ENCODE measurements around the gene SNAP29.
"Not testable (repeated sequence)": the region's sequence is repeated elsewhere in the genome, so short reads cannot be mapped to it uniquely, and the experiment has no call there.

SNAP29 gene

DNA sequence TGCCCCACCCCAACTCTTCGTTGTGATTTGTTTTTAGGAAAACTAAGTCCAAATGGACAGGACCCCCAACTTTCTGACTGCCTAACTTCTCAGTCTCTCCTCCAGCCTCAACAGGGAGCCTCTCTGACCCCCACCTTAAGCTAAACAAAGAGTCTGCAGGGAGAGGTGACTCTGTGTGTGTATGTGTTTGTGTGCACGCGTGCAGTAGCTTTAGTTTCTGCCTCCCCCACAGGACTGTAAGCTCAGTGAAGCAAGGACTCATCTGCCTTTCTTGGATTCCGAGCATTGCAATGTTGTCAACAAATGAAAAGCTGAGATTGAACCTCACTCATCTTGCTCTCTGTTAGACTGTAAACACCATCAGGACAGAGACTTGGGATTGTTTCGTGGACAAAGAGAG lies 7.9 kb downstream of the SNAP29 start:
- DNase-seq (ENCODE audit: low read depth): no peak

DNA sequence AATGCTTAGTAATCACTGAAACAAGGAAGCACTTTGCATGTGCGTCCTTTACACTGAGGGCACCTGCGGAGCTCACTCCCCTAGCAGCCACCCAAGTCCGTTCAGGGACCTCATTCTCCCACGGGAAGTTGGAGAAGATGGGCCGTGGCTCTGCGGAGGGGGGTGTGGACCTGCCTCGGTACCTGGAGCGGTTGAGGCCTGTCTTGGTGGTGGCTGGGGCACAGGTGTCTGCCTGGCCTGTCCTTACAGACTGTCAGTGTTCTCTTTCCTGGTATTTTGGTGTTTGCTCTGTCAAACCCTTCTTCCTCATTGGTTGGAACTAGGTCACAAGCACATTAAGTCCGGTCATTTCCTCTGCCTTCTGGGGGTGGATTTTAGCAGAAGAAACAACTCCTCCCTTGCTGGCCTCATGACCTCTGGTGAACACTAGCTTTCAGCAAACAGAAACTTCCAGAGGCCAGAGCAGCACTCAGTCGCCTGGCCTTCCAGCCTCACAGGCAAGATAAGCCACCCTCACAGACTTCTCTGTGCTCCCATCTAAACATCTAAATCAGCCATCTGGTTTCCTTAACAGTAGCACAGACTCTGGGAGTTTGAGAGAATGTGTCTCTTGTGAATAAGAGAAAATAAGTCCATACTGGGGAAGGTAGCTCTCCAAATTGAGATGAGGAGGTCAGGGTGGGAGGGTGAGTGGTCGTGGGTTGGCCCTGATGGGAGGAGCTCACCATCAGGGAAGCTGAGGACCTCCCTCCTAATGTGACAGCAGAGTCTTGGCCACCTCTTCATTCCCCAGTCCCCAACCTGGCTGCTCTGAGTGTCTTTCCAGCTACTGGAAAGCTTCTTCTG lies 8.6 kb downstream of the SNAP29 start:
- DNase-seq (ENCODE audit: low read depth): no peak

- DNase-seq (ENCODE audit: low read depth): no peak
These were observed 9.5 kb downstream of the SNAP29 start for GRCh38 chr22:20868025-20868962.

- DNase-seq (ENCODE audit: low read depth): no peak
These were observed 10.4 kb downstream of the SNAP29 start for GRCh38 chr22:20869234-20869633.

- no peak for DNase-seq (ENCODE audit: low read depth)
These were observed 14.4 kb downstream of the SNAP29 start for GRCh38 chr22:20873214-20873613.

- no peak for DNase-seq (ENCODE audit: low read depth)
These were observed 16.5 kb downstream of the SNAP29 start for GRCh38 chr22:20875296-20875695.

- no peak for DNase-seq (ENCODE audit: low read depth)
These were observed 18.9 kb downstream of the SNAP29 start for GRCh38 chr22:20877715-20878114.

DNA sequence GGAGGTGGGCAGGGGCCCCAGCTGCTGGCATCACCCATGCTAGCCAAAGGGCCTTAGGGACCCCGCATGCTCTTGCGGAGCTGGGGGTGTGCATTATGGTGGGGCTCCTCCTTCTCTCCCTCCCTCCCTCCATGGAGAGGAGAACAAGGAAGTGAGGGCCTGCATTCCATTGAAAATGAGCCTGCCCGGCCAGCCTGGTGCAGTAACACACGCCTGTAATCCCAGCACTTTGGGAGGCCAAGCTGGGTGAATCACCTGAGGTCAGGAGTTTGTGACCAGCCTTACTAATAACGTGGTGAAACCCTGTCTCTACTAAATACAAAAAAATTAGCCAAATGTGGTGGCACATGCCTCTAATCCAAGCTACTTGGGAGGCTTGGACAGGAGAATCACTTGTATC lies 22.4 kb downstream of the SNAP29 start:
- DNase-seq (ENCODE audit: low read depth): no peak

DNA sequence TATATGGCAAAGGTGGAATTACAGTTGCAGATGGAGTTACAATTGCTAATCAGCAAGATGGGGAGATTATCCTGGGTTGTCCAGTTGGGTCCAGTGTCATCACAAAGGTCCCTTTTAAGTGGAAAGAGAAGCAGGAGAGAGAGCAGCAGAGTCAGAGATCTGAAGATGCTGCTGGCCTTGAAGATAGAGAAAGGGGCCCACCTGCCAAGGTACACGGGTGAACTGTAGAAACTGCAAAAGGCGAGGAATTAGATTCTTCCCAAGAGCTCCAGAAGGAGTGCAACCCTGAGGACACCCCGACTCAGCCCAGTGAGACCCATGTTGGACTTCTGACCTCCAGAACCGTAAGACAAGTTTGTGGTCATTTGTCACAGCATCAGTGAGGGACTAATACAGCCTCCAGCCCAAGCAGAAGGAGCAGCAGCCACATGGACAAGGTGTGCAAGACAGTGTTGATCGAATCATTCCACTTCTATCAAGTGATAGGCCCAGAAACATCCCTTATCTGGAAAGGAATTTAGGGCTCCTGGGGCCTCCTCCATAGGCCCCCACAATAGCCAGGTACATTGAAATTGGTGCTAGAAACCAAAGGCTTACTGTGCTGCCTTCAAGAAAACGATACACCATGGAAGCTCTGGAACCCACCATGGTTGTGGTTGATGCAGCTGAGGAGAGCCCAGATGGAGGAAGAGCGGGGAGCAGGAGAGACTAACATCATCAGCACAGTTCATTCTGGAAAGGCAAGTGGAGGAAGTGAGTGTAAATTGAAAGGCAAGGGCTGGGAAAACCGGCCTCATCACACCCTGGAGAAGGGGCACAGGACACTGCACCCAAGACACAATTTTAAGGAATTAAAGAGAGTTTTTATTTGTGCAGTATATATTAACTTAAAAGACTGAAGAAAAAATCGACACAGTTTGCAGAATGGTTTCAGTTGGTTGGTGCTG lies 23.3 kb downstream of the SNAP29 start:
- no peak for DNase-seq (ENCODE audit: low read depth)

- DNase-seq (ENCODE audit: low read depth): no peak
These were observed 24.0 kb downstream of the SNAP29 start for GRCh38 chr22:20882855-20883254.

GRCh38 chr22:20884454-20884853 lies 25.6 kb downstream of the SNAP29 start:
- no peak for DNase-seq (ENCODE audit: low read depth)

GRCh38 chr22:20885017-20885556 lies 26.3 kb downstream of the SNAP29 start:
- no peak for DNase-seq (ENCODE audit: low read depth)

DNA sequence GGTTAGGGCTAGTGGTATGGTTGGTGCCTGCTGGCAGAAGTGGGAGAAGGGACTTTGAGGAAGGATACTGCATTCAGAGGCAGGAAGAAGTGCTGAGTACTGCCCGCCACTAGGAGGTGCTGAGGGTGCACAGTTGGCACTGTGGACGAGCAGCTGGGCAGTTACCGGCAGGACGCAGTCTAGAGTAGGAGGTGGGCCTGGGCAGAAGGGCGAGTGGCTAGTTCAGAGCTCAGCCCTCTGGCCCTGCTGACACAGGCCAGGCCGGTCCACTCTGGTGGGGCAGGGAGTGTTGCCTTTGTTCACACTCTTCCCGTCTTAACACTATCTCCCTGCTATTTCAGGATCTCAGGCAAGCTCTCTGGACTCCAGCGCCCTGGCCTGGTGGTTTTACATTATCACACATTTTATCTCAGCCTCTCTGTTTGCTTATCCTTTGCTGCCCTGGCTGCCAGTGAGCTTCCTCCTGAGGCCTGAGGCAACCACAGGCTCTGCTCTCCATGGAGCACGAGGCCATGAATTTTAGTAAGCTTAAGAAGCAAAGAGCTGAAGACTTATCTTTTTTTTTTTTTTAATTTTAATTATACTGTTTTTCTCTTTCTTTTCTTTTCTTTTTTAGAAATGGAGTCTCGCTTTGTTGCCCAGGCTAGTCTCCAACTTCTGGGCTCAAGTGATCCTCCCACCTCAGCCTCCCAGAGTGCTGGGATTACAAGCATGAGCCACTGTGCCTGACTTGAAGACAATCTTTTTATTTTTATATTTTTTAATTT lies 26.9 kb downstream of the SNAP29 start:
- no peak for DNase-seq (ENCODE audit: low read depth)

DNA sequence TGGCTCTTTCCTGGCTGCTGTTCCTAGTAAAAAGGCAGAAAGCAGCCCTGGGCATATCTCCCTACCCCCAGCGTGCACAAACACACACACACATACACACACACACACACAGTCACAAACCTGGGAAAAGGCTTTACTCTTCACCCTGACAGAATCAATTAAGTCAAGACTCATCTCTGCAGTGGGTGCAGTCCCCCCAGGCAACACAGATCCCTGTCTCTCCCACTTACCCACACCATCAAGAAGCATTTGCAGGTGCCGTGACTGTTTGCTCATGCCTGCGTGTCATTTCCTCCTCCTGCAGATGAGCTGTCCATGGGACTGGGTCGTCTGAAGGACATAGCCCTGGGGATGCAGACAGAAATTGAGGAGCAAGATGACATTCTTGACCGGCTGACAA lies 28.6 kb downstream of the SNAP29 start:
- no peak for DNase-seq (ENCODE audit: low read depth)

DNA sequence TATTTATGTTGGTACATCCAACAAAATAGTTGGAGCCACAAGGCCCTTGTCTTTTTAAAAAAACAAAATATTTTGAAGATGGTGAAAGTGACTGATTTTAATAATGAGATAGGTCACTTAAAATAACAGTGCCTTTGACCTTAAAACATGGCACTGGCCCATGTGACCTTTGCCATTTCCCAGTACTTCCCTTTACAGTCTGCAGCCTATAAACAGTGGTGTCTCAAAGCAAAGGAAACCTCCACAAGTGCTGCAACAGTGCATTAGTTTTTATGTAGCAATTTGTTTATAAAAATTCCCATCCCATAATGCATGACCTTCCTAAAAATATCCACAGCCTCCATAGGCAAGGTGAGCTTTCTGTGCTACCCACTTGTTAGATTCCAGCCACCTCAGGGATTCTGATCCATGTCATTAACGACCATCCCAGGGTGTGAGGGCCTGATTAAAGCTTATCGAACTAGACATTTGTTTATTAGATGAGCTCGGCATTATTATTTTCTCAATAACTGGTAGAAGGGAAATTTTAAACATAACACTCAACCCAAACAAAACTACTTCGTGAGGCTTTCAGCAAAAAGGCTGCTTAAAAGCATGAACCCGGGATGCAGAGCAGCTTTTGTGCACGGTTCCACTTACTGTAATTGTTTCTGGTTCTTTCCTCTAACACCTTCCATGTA lies 30.4 kb downstream of the SNAP29 start:
- DNase-seq (ENCODE audit: low read depth): no peak

DNA sequence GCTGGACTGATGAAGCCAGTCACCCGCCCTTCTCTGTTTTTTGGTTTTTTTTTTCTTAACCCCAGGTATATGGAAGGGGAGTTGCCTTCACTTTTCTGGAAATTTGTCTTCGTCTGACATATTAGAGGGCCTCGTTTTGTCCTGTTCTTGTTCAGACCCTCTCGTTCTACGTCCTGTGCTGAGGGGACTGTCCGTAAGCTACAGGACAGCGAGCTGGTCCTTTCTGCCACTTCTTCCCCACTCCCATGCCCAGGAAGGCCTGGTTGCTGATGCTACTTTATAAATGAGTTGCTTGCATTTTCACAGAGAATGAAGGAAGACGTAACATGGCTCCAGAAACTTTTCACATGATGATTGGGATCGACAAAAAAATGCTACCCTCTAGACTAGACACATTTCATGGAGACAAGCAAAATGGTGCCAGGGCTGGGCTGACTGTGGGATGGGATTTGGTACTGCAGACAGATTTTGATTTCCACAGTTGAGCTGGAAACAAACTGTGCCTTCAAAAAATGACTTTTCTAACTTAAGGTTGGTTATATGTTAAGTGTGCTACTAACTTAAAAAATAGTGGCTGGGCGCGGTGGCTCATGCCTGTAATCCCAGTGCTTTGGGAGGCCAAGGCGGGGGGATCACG lies 31.2 kb downstream of the SNAP29 start:
- DNase-seq (ENCODE audit: low read depth): no peak

- no peak for DNase-seq (ENCODE audit: low read depth)
These were observed 32.2 kb downstream of the SNAP29 start for GRCh38 chr22:20890975-20891374.

DNA sequence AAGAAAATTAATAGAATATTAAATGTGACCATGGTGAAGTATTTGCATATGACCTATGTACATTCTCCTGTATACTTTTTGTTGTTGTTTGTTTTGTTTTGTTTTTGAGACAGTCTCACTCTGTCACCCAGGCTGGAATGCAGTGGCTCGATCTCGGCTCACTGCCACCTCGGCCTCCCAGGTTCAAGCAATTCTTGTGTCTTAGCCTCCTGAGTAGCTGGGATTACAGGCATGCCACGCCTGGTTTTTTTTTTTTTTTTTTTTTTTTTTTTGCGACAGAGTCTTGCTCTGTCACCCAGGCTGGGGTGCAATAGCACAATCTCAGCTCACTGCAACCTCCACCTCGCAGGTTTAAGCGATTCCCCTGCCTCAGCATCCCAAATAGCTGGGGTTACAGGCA lies 38.9 kb downstream of the SNAP29 start:
- not testable (repeated sequence) for DNase-seq (ENCODE audit: low read depth)

DNA sequence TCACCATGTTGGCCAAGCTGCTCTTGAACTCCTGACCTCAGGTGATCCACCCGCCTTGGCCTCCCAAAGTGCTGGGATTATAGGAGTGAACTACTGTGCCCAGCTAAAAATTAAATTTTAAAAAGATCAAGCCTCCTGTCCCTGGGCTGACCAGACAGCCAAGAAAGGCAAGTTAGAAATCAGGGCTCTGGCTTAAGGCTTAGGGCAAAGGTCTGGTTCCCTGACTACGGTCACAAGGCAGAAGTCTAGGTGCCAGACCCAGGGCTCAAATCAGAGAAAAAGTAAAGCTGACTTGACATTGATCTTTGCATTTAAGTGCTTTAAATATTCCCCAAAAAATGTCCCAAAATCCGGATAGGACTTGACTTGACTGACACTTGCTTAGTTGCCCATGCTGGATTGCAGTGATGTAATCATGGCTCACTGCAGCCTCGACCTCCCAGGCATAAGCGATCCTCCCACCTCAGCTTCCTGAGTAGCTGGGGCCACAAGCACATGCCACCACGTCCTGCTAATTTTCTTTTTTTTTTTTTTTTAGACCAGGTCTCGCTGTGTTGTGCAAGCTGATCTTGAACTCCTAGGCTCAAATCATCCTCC lies 41.1 kb downstream of the SNAP29 start:
- DNase-seq (ENCODE audit: low read depth): no peak

Measured in activated T-helper 1 cell treated with Interleukin-2 at 50 U/mL for 16 hours (primary cell).